ENCODE results near the gene ST6GAL2.

The ST6GAL2 gene

GRCh38 chr2:106825161-106825560 lies 60.8 kb downstream of the ST6GAL2 start:
- no peaks in the 10 kb centered on the region for H3K27me3 ChIP-seq (replicated peaks; ENCODE audit: control insufficient read depth, insufficient read depth, low read length)
- no peak for TF ChIP-seq CTCF (IDR thresholded peaks at IDR 0.05; ENCODE audit: insufficient read depth, low read length, poor library complexity, severe bottlenecking)
- H3K36me3 ChIP-seq (ENCODE audit: control insufficient read depth, insufficient read depth, low read length) = no peaks in the 10 kb centered on the region
- no peak for DNase-seq (ENCODE audit: extremely low read depth, insufficient read length)
- no peak overlapping the region for H3K4me3 ChIP-seq (replicated peaks; ENCODE audit: low read depth, low read length)

DNA sequence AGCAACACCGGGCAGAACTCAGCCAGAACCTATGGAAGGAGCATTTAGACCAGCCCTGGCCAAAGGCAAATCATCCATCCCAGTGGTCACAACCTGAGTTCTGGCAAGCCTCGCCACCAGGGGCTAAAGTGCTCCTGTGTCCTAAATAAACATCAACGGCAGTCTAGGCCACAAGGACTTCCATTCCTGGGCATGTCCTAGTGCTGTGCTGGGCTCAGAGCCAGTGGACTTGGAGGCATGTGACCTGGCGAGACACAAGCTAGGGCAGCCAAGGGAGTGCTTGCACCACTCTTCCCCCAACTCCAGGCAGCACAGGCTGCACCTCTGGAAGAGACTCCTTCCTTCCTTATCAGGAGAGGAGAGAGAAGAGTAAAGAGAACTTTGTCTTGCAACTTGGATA lies 69.0 kb downstream of the ST6GAL2 start:
- DNase-seq (ENCODE audit: extremely low read depth, insufficient read length) = no peak
- no peak for TF ChIP-seq CTCF (IDR thresholded peaks at IDR 0.05; ENCODE audit: insufficient read depth, low read length, poor library complexity, severe bottlenecking)
- Histone ChIP-seq H3K4me3 (replicated peaks; ENCODE audit: low read depth, low read length) (no peak overlapping the region), H3K27me3 (replicated peaks; ENCODE audit: control insufficient read depth, insufficient read depth, low read length) (no peaks in the 10 kb centered on the region), H3K36me3 (ENCODE audit: control insufficient read depth, insufficient read depth, low read length) (no peaks in the 10 kb centered on the region)

DNA sequence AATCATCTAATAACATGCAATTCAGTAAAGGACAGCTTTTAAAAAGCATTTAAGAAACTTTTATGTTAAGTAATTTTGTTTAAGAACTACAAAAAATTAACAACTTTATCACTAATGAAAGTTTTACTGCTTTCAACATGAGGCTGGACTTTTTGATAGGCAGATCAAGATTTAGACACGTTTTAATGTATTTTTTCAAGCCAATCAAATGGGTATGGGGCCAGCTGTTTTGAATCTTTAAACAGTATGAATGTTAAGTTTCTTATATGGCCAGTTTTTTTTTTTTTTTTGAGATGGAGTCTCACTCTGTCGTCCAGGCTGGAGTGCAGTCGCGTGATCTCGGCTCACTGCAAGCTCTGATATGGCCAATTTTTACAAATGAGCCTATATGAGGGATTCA lies 73.1 kb downstream of the ST6GAL2 start:
- no peak for TF ChIP-seq CTCF (IDR thresholded peaks at IDR 0.05; ENCODE audit: insufficient read depth, low read length, poor library complexity, severe bottlenecking)
- no peaks in the 10 kb centered on the region for H3K36me3 ChIP-seq (ENCODE audit: control insufficient read depth, insufficient read depth, low read length)
- H3K4me3 ChIP-seq (replicated peaks; ENCODE audit: low read depth, low read length) = no peak overlapping the region
- H3K27me3 ChIP-seq (replicated peaks; ENCODE audit: control insufficient read depth, insufficient read depth, low read length) = no peaks in the 10 kb centered on the region
- DNase-seq (ENCODE audit: extremely low read depth, insufficient read length) = no peak

DNA sequence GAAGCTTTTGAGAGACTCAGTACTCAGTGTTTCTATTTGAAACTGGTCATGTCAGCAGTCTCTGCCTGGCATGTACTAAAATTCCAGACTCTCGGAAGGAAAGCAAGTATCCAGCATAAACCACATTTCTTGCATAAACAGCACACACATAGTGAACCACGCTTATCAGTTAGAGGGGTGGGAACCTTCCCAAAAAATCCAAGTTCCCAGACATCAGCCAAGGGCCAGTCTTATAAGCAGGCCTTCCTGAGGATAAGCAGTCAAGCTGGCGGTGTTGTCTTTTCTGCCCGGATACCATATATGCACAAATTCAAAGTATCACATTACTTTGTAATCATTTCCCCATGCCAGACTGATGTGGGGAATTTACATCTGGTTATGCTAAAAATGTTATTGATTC lies 73.6 kb downstream of the ST6GAL2 start:
- Histone ChIP-seq H3K27me3 (replicated peaks; ENCODE audit: control insufficient read depth, insufficient read depth, low read length) (no peaks in the 10 kb centered on the region), H3K36me3 (ENCODE audit: control insufficient read depth, insufficient read depth, low read length) (no peaks in the 10 kb centered on the region), H3K4me3 (replicated peaks; ENCODE audit: low read depth, low read length) (no peak overlapping the region)
- no peak for DNase-seq (ENCODE audit: extremely low read depth, insufficient read length)
- TF ChIP-seq CTCF (IDR thresholded peaks at IDR 0.05; ENCODE audit: insufficient read depth, low read length, poor library complexity, severe bottlenecking) = no peak

- Histone ChIP-seq H3K36me3 (ENCODE audit: control insufficient read depth, insufficient read depth, low read length) (no peaks in the 10 kb centered on the region), H3K27me3 (replicated peaks; ENCODE audit: control insufficient read depth, insufficient read depth, low read length) (no peaks in the 10 kb centered on the region), H3K4me3 (replicated peaks; ENCODE audit: low read depth, low read length) (no peak overlapping the region)
- no peak for TF ChIP-seq CTCF (IDR thresholded peaks at IDR 0.05; ENCODE audit: insufficient read depth, low read length, poor library complexity, severe bottlenecking)
- no peak for DNase-seq (ENCODE audit: extremely low read depth, insufficient read length)
Observed at GRCh38 chr2:106805716-106806115, 80.3 kb downstream of the ST6GAL2 start.

- no peak for TF ChIP-seq CTCF (IDR thresholded peaks at IDR 0.05; ENCODE audit: insufficient read depth, low read length, poor library complexity, severe bottlenecking)
- DNase-seq (ENCODE audit: extremely low read depth, insufficient read length) = no peak
- Histone ChIP-seq H3K36me3 (ENCODE audit: control insufficient read depth, insufficient read depth, low read length) (no peaks in the 10 kb centered on the region), H3K27me3 (replicated peaks; ENCODE audit: control insufficient read depth, insufficient read depth, low read length) (no peaks in the 10 kb centered on the region), H3K4me3 (replicated peaks; ENCODE audit: low read depth, low read length) (no peak overlapping the region)
Observed at GRCh38 chr2:106804161-106804560, 81.8 kb downstream of the ST6GAL2 start.
